Gastrocnemius medialis (tissue), 4 donors: ENCODE measurements around the gene SUPT3H. TPM values are rescaled to one million over a fixed set of nuclear protein-coding genes. Genes with fewer than 3 reads are reported as not detected.

Experiments used
- ATAC-seq, 2 donors: fragments of 150-250 bp; one replicate each; pipeline ENCODE4 v1.9.1; 2016
- DNase-seq, 2 donors: peaks; one replicate each; pipeline ENCODE4 v3.0.0-alpha.2; 2019
- H3K27ac ChIP-seq, 4 donors: fragments of 200-600 bp; sonication (generic); 1 replicate in 1 of 4; 2 replicates in 3 of 4; pipeline ENCODE4 v1.5.1; 2016 to 2018; ENCODE audit warnings: mild to moderate bottlenecking in 2 of 4, moderate library complexity in 1 of 4
- H3K27me3 ChIP-seq, 3 donors: fragments of 200-600 bp; sonication (generic) in 2 of 3; 1 replicate in 1 of 3; 2 replicates in 2 of 3; pipeline versions ENCODE4 v1.5.1 to v1.6.0; 2016 to 2019; ENCODE audit warnings: mild to moderate bottlenecking in 1 of 3, moderate library complexity in 1 of 3
- H3K36me3 ChIP-seq, 2 donors: fragments of 200-600 bp; sonication (generic) in 1 of 2; one replicate each; pipeline ENCODE4 v1.5.1; 2017 to 2018
- H3K4me1 ChIP-seq, 2 donors: fragments of 200-600 bp; sonication (generic) in 1 of 2; one replicate each; pipeline ENCODE4 v1.5.1; 2016 to 2017; ENCODE audit warnings: mild to moderate bottlenecking in 2 of 2
- H3K4me3 ChIP-seq, 4 donors: fragments of 200-600 bp; sonication (generic) in 3 of 4; 1 replicate in 1 of 4; 2 replicates in 3 of 4; pipeline ENCODE4 v1.5.1; 2016 to 2019; ENCODE audit warnings: mild to moderate bottlenecking in 2 of 4
- H3K9me3 ChIP-seq, 3 donors: fragments of 200-600 bp; sonication (generic) in 2 of 3; 1 replicate in 1 of 3; 2 replicates in 2 of 3; pipeline ENCODE4 v1.5.1; 2016 to 2019
- POLR2A ChIP-seq, 2 donors: fragments of 450-650 bp; IDR thresholded peaks; one replicate each; pipeline ENCODE4 v1.6.1; 2017; ENCODE audit warnings: antibody characterized with exemption in 2 of 2, mild to moderate bottlenecking in 2 of 2, moderate library complexity in 2 of 2
- in situ Hi-C, 4 donors: fragments of 200-750 bp; cut with MboI; loops; one replicate each; pipeline versions ENCODE4 v1.15.0 to v1.8.0; 2017; ENCODE audit warnings: low sequenced_read_pairs in 4 of 4
- intact Hi-C: fragments of 100-400 bp; cut with DNase I; formaldehyde crosslinking; loops from one replicate; pipeline ENCODE4 v1.15.1; 2023; ENCODE audit warnings: low total_unique reads
- total RNA-seq, 4 donors: library from RNA; depleted of rRNA; stranded (reverse); fragments of >200 nt; gene quantifications; one replicate each; pipeline versions ENCODE4 v1.1.0 to v1.2.3, GENCODE V29; 2016
- TF ChIP-seq, protein P1 (sequence below), 5 experiments: fragments of 450-650 bp in 3 of 5; fragments of 200-600 bp in 2 of 5; sonication (generic) in 2 of 5; IDR thresholded peaks in 4 of 5; conservative IDR thresholded peaks in 1 of 5; 1 replicate in 4 of 5; 2 replicates in 1 of 5; pipeline ENCODE4 v1.5.1; 2016 to 2019; ENCODE audit warnings: antibody characterized with exemption in 5 of 5, mild to moderate bottlenecking in 3 of 5, moderate library complexity in 3 of 5

The SUPT3H gene
- total RNA-seq, 4 donors from 2014 or later = 1.5 to 9.0 (median 4.2) TPM

DNA sequence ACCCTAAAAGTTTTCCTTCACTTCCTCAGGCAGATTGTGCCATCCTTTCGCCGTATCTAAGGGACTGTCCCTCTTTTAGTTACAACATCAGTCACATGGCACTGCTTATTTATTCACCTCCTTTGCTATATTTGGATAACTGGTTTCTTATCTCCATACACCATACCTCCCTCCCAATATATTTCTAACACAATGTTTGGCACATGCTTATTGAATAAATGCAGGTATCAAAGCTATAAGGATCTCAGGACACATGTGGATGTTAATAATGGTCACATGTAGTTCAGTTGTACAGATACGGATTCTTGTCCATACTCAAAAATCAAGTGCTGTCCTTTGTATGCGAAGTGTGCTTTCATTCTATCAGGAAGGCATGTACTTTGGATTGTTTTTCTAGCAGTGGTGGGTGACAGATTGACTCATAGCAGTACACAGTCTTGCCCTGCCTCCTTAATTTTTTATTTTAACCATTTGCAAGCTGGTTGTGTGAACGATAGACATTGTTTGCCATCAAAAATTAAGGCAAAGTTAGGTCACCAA, 456.7 kb downstream of the SUPT3H start:
- ATAC-seq = no peak
- H3K27me3 ChIP-seq = no peaks in the 10 kb centered on the region
- no peak for TF ChIP-seq POLR2A (IDR thresholded peaks at IDR 0.05)
- TF ChIP-seq, protein P1, sequence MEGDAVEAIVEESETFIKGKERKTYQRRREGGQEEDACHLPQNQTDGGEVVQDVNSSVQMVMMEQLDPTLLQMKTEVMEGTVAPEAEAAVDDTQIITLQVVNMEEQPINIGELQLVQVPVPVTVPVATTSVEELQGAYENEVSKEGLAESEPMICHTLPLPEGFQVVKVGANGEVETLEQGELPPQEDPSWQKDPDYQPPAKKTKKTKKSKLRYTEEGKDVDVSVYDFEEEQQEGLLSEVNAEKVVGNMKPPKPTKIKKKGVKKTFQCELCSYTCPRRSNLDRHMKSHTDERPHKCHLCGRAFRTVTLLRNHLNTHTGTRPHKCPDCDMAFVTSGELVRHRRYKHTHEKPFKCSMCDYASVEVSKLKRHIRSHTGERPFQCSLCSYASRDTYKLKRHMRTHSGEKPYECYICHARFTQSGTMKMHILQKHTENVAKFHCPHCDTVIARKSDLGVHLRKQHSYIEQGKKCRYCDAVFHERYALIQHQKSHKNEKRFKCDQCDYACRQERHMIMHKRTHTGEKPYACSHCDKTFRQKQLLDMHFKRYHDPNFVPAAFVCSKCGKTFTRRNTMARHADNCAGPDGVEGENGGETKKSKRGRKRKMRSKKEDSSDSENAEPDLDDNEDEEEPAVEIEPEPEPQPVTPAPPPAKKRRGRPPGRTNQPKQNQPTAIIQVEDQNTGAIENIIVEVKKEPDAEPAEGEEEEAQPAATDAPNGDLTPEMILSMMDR (IDR thresholded peaks at IDR 0.05 in 4 of 5, conservative IDR thresholded peaks at IDR 0.05 in 1 of 5) = no peak
- no peaks in the 10 kb centered on the region for H3K4me1 ChIP-seq
- no peaks in the 10 kb centered on the region for H3K36me3 ChIP-seq
- H3K9me3 ChIP-seq = no peaks in the 10 kb centered on the region
- in situ Hi-C loops = no loop called here
- no peak overlapping the region for H3K27ac ChIP-seq
- intact Hi-C loops = no loop called here
- no peak overlapping the region for H3K4me3 ChIP-seq
- DNase-seq = no peak

DNA sequence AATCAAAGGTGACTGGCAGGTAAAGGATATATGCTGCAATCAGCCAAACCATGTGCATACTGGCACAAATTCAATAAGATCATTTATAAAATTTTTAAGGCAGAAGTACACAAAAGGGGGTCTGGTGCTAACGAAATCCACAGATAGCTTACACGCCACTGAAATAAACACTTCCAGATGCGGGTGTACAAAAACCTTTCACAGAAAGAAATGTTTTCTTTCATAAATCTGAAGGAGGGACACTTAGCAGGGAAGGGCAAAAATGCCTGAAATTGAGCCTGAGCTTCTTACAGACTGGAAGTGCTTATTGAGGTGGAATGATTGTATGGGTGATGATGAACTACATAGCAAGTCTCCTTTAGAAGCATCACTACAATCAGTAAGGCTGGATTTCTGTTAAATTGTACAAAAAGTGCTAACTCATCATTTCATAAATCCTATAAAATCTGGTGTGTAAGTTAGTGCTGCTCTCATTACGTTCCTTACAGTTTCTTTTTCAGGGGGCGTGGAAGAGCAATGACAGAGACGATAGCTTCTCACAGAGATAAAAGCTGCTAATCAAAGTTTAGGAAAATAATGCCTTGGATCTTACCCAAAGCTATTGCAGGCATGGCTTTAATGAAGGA, 458.9 kb downstream of the SUPT3H start:
- in situ Hi-C loops = no loop called here
- ATAC-seq (no peak), DNase-seq (no peak)
- TF ChIP-seq, protein P1 (IDR thresholded peaks at IDR 0.05 in 4 of 5, conservative IDR thresholded peaks at IDR 0.05 in 1 of 5) = no peak
- TF ChIP-seq POLR2A (IDR thresholded peaks at IDR 0.05) = no peak
- Histone ChIP-seq H3K36me3 (no peaks in the 10 kb centered on the region), H3K4me1 (no peaks in the 10 kb centered on the region), H3K9me3 (no peaks in the 10 kb centered on the region), H3K27ac (no peak overlapping the region), H3K27me3 (no peaks in the 10 kb centered on the region), H3K4me3 (no peak overlapping the region)
- intact Hi-C loops = no loop called here

DNA sequence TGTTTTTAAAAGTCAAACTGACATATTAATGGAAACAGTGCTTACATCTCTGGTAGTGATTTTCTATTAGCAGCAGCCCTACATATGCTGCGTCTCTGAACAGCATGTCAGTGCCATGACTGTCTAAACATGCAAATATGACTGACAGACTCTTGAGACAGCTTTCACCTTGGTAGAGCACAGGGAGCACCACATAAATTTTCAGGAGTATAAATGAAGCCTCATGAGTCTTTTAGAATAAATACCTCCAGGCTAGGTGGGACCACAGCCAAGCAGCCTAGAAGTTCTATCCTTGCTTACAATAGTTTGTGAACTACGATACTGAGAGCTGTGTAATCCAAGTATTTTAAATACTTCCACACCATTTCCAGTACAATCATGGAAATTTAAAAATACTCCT, 460.3 kb downstream of the SUPT3H start:
- no peaks in the 10 kb centered on the region for H3K4me1 ChIP-seq
- H3K36me3 ChIP-seq = no peaks in the 10 kb centered on the region
- no peaks in the 10 kb centered on the region for H3K9me3 ChIP-seq
- DNase-seq (no peak), ATAC-seq (no peak)
- intact Hi-C loops (no loop called here), in situ Hi-C loops (no loop called here)
- no peak overlapping the region for H3K27ac ChIP-seq
- TF ChIP-seq, protein P1 (IDR thresholded peaks at IDR 0.05 in 4 of 5, conservative IDR thresholded peaks at IDR 0.05 in 1 of 5) = no peak
- no peak for TF ChIP-seq POLR2A (IDR thresholded peaks at IDR 0.05)
- H3K27me3 ChIP-seq = no peaks in the 10 kb centered on the region
- no peak overlapping the region for H3K4me3 ChIP-seq

DNA sequence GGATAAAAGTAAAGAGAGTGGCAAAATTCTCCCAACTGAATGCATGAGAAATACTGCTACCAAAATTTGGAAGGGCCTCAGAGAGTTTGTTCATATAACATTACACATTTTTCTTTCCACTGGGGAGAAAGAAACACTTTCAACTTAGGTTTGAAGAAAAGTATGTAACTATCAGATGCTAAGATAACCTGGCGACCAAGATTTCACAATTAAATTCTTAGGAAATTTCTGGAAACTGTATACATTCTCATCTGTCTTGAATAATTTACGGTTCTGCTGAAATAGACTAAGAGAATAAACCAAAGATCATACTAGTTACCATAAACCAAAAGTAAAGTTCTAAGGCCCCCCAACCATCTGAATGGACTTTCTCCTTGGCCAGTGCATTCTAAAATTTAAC, 462.6 kb downstream of the SUPT3H start:
- no peaks in the 10 kb centered on the region for H3K27me3 ChIP-seq
- TF ChIP-seq POLR2A (IDR thresholded peaks at IDR 0.05) = no peak
- TF ChIP-seq, protein P1 (IDR thresholded peaks at IDR 0.05 in 4 of 5, conservative IDR thresholded peaks at IDR 0.05 in 1 of 5) = no peak
- intact Hi-C loops = no loop called here
- ATAC-seq (no peak), DNase-seq (no peak)
- no peaks in the 10 kb centered on the region for H3K9me3 ChIP-seq
- no peak overlapping the region for H3K27ac ChIP-seq
- in situ Hi-C loops = no loop called here
- no peak overlapping the region for H3K4me3 ChIP-seq
- no peaks in the 10 kb centered on the region for H3K36me3 ChIP-seq
- no peaks in the 10 kb centered on the region for H3K4me1 ChIP-seq

DNA sequence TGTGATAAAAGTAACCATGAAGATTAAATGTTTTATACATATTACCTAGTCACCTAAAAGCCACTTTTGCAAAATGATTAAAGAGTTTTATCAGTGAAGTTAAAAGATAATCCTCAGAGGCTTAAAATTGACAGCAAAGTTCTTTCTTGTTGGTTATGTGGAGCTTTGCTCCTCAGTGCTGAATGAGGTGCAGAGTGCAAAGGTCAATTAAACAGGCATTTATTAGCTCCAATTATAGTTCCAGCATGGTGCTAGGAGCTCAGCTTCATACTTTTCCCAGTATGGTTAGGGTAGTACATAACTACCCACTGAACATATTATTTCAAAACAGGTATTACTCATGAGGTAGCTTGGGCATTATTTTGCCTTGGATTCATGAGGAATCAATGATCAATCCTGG, 463.6 kb downstream of the SUPT3H start:
- Histone ChIP-seq H3K36me3 (no peaks in the 10 kb centered on the region), H3K4me3 (no peak overlapping the region), H3K9me3 (no peaks in the 10 kb centered on the region), H3K27ac (no peak overlapping the region), H3K27me3 (no peaks in the 10 kb centered on the region), H3K4me1 (no peaks in the 10 kb centered on the region)
- no peak for DNase-seq
- in situ Hi-C loops (no loop called here), intact Hi-C loops (no loop called here)
- no peak for ATAC-seq
- no peak for TF ChIP-seq POLR2A (IDR thresholded peaks at IDR 0.05)
- TF ChIP-seq, protein P1 (IDR thresholded peaks at IDR 0.05 in 4 of 5, conservative IDR thresholded peaks at IDR 0.05 in 1 of 5) = no peak
